Measurements from ENCODE around the gene INTS4. TPM values are rescaled to one million over a fixed set of nuclear protein-coding genes. Genes with fewer than 3 reads are reported as not detected.
A peak's percentile ranks its signal among the peaks of the same experiment; 100 is the strongest.
"Not testable (repeated sequence)": the region's sequence is repeated elsewhere in the genome, so short reads cannot be mapped to it uniquely, and the experiment has no call there.

The INTS4 gene
- total and polyA plus RNA-seq, 12 donors, result 17.8 to 69.6 (median 37.2) TPM

GRCh38 chr11:78000193-78000592 is 5.7 kb upstream of the INTS4 start:
- intact Hi-C loops (cut with DNase I), result loop anchor here in 1 of 2 donors (5.0 kb wide), 1 partner anchor 42 kb away; no protein-coding TSS in a partner anchor
- H3K9me3 ChIP-seq (replicated peaks in 1 of 3), result no peaks in the 10 kb centered on the region
- 0% methylated on average over 1 of the region's 1 CpG for WGBS, 4 donors
- peaks cover 2 to 3% of the 10 kb centered on the region in 2 donors for H3K4me1 ChIP-seq (replicated peaks in 1 of 2)
- no peak overlapping the region for H3K27ac ChIP-seq
- H3K27me3 ChIP-seq, result no peaks in the 10 kb centered on the region
- DNase-seq, result peak; percentile 40 to 86 (median 71)
- H3K36me3 ChIP-seq (replicated peaks in 1 of 2), result no peaks in the 10 kb centered on the region
- TF ChIP-seq, protein P1, sequence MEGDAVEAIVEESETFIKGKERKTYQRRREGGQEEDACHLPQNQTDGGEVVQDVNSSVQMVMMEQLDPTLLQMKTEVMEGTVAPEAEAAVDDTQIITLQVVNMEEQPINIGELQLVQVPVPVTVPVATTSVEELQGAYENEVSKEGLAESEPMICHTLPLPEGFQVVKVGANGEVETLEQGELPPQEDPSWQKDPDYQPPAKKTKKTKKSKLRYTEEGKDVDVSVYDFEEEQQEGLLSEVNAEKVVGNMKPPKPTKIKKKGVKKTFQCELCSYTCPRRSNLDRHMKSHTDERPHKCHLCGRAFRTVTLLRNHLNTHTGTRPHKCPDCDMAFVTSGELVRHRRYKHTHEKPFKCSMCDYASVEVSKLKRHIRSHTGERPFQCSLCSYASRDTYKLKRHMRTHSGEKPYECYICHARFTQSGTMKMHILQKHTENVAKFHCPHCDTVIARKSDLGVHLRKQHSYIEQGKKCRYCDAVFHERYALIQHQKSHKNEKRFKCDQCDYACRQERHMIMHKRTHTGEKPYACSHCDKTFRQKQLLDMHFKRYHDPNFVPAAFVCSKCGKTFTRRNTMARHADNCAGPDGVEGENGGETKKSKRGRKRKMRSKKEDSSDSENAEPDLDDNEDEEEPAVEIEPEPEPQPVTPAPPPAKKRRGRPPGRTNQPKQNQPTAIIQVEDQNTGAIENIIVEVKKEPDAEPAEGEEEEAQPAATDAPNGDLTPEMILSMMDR (IDR thresholded peaks at IDR 0.05), result peak; percentile 56 to 72 (median 66)
- TF ChIP-seq POLR2A (IDR thresholded peaks at IDR 0.05), result no peak
- H3K4me3 ChIP-seq, result no peak overlapping the region

GRCh38 chr11:77999446-78000030 is 5.1 kb upstream of the INTS4 start:
- 95 to 100% (median 98%) methylated on average over 1 of the region's 1 CpG for WGBS, 4 donors
- peaks cover 5 to 6% of the 10 kb centered on the region in 2 donors for H3K4me1 ChIP-seq (replicated peaks in 1 of 2)
- H3K36me3 ChIP-seq (replicated peaks in 1 of 2), result no peaks in the 10 kb centered on the region
- no peak overlapping the region for H3K4me3 ChIP-seq
- H3K27me3 ChIP-seq, result no peaks in the 10 kb centered on the region
- intact Hi-C loops (cut with DNase I), result loop anchor here in 1 of 2 donors (5.0 to 10.0 kb wide), 2 partner anchors 43 to 175 kb away; partner anchors contain the start of genes AAMDC and RSF1
- H3K9me3 ChIP-seq (replicated peaks in 1 of 3), result no peaks in the 10 kb centered on the region
- DNase-seq, result no peak
- H3K27ac ChIP-seq, result no peak overlapping the region
- TF ChIP-seq POLR2A (IDR thresholded peaks at IDR 0.05), result no peak
- TF ChIP-seq, protein P1 (IDR thresholded peaks at IDR 0.05), result no peak

DNA sequence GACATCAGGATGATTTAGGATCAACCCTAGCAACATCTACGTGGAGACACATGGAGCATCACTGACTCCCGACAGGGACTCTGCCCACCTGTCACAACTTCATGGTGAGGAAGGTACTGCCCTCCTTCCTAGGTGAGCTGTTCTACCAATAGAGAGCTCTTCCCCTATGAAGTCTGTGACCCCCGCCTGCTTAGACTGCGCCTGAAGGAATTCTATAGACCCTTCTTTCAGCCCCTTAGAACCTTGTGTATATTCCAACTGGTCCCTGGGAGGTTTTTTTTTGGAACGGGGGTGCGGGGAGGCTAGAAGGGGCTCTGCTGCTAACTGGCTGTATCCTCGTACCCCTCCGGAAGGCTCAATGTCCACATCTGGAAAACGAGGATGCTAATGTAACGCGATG is 566 bp downstream of the INTS4 start:
- peak overlapping the region in 3 of 5 donors; percentile 6 to 93 (median 87) for H3K27ac ChIP-seq

DNA sequence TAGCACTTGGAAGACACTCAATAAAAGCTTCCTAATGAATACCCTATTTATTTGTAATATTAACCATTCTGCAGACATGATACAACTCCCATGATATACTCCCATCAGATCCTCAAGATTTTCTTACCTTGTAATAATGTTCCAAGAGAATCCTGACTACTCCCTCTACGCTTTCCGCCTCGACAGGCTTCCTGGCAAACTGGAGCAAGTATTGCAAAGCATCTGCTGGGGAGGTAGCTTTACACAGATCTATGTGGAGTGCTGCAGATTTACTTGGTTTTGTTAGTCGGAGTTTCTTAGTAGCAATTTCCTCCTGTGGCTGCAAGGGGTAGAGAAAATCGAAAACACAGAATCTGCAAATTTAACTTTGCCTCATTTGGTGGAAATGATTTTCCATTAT is 3.5 kb downstream of the INTS4 start:
- H3K4me1 ChIP-seq (replicated peaks in 1 of 2), result peaks cover 5 to 27% of the 10 kb centered on the region in 2 donors
- no peak for DNase-seq
- no peak overlapping the region for H3K4me3 ChIP-seq
- no peak overlapping the region for H3K27ac ChIP-seq
- no peaks in the 10 kb centered on the region for H3K9me3 ChIP-seq (replicated peaks in 1 of 3)
- H3K27me3 ChIP-seq, result no peaks in the 10 kb centered on the region
- 86 to 95% (median 91%) methylated on average over 5 of the region's 5 CpGs for WGBS, 4 donors
- no peak for TF ChIP-seq POLR2A (IDR thresholded peaks at IDR 0.05)
- TF ChIP-seq, protein P1 (IDR thresholded peaks at IDR 0.05), result no peak
- intact Hi-C loops (cut with DNase I), result loop anchor here in 1 of 2 donors (10.0 kb wide), 1 partner anchor 166 kb away; the partner anchor contains the start of genes AAMDC and RSF1
- peaks cover 4 to 23% of the 10 kb centered on the region in 2 donors for H3K36me3 ChIP-seq (replicated peaks in 1 of 2)

More for the DNA sequence above, 566 bp downstream of the INTS4 start:
- Histone ChIP-seq H3K36me3 (replicated peaks in 1 of 2) (peaks cover 0 to 15% of the 10 kb centered on the region in 2 donors), H3K4me1 (replicated peaks in 1 of 2) (peaks cover 5 to 27% of the 10 kb centered on the region in 2 donors), H3K9me3 (replicated peaks in 1 of 3) (no peaks in the 10 kb centered on the region), H3K27me3 (no peaks in the 10 kb centered on the region), H3K4me3 (peak overlapping the region in 3 of 4 donors; percentile 35 to 78 (median 76))
- DNase-seq, result no peak
- intact Hi-C loops (cut with DNase I), result loop anchor here in 1 of 2 donors (10.0 kb wide), 1 partner anchor 169 kb away; the partner anchor contains the start of genes AAMDC and RSF1
- no peak for TF ChIP-seq POLR2A (IDR thresholded peaks at IDR 0.05)
- TF ChIP-seq, protein P1 (IDR thresholded peaks at IDR 0.05), result no peak
- 2 to 4% (median 4%) methylated on average over 10 to 11 of the region's 11 CpGs for whole genome bisulfite sequencing, 4 donors

DNA sequence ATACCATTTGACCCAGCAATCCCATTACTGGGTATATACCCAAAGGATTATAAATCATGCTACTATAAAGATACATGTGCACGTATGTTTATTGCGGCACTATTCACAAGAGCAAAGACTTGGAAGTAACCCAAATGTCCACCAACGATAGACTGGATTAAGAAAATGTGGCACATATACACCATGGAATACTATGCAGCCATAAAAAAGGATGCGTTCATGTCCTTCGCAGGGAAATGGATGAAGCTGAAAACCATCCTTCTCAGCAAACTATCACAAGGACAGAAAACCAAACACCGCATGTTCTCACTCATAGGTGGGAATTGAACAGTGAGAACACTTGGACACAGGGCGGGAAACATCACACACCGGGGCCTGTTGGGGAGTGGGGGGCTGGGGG is 8.0 kb downstream of the INTS4 start:
- DNase-seq; H3K27ac ChIP-seq; H3K9me3 ChIP-seq (replicated peaks in 1 of 3); H3K27me3 ChIP-seq; H3K4me1 ChIP-seq (replicated peaks in 1 of 2); H3K4me3 ChIP-seq; intact Hi-C loops (cut with DNase I): not testable (repeated sequence)
- 95 to 98% (median 97%) methylated on average over 8 of the region's 8 CpGs for WGBS, 4 donors
- peaks cover 4 to 23% of the 10 kb centered on the region in 2 donors for H3K36me3 ChIP-seq (replicated peaks in 1 of 2)

Data from adrenal gland (tissue), 12 donors.